Caco-2 (cell line): Measurements from ENCODE around the gene PGLYRP1. TPM values are rescaled to one million over a fixed set of nuclear protein-coding genes. Genes with fewer than 3 reads are reported as not detected.

Experiments
- BruUV-seq: library from RNA; stranded (reverse); fragments of 400-500 nt; replicated peaks from 2 replicates; lab custom pipeline; 2021; lab: Mats Ljungman, UMichigan
- CTCF ChIA-PET: fragments of 300-600 bp; sonication (Branson Sonifier 250); formaldehyde crosslinking; loops from one replicate; lab custom pipeline; 2022; ENCODE audit warnings: antibody characterized with exemption; lab: Charles Lee
- POLR2A ChIA-PET: fragments of 300-600 bp; sonication (Branson Sonifier 250); formaldehyde crosslinking; loops from one replicate; lab custom pipeline; 2022; ENCODE audit warnings: antibody characterized with exemption; lab: Charles Lee
- DNase-seq, 2 experiments: peaks; one replicate each; pipeline versions ENCODE4 v3.0.0 to v3.0.0-alpha.2; 2020 to 2022
- H3K27me3 ChIP-seq: replicated peaks from 2 replicates; pipeline ENCODE4 v1.6.0; 2011; ENCODE audit warnings: low read length; ENCODE audit not compliant: control insufficient read depth, insufficient read depth
- H3K36me3 ChIP-seq: 2 replicates; pipeline ENCODE4 v1.5.1; 2011; ENCODE audit warnings: low read length; ENCODE audit not compliant: control insufficient read depth, insufficient read depth
- H3K4me1 ChIP-seq: fragments of 250-450 bp; sonication (Bioruptor Pico); 2 replicates; pipeline ENCODE4 v1.5.1; 2020; ENCODE audit warnings: mild to moderate bottlenecking
- H3K4me3 ChIP-seq: 2 replicates; pipeline ENCODE4 v1.5.1; 2011; ENCODE audit warnings: low read depth, mild to moderate bottlenecking, control low read depth, low read length
- H3K9me3 ChIP-seq: fragments of 250-450 bp; sonication (Bioruptor Pico); 2 replicates; pipeline ENCODE4 v1.5.1; 2020; ENCODE audit warnings: mild to moderate bottlenecking, moderate library complexity
- H3K27ac Mint-ChIP-seq: one replicate; pipeline ENCODE4 v1.8.0; 2022; ENCODE audit warnings: mixed read lengths; ENCODE audit not compliant: unreplicated experiment
- H3K27me3 Mint-ChIP-seq: one replicate; pipeline ENCODE4 v1.8.0; 2022; ENCODE audit warnings: mixed read lengths; ENCODE audit not compliant: insufficient read depth, unreplicated experiment
- H3K36me3 Mint-ChIP-seq: one replicate; pipeline ENCODE4 v1.8.0; 2022; ENCODE audit warnings: mild to moderate bottlenecking, mixed read lengths; ENCODE audit not compliant: insufficient read depth, unreplicated experiment
- H3K4me1 Mint-ChIP-seq: one replicate; pipeline ENCODE4 v1.8.0; 2022; ENCODE audit warnings: low read depth, mixed read lengths; ENCODE audit not compliant: unreplicated experiment
- H3K4me3 Mint-ChIP-seq: one replicate; pipeline ENCODE4 v1.8.0; 2022; ENCODE audit warnings: mild to moderate bottlenecking, moderate library complexity, mixed read lengths; ENCODE audit not compliant: unreplicated experiment
- H3K9me3 Mint-ChIP-seq: one replicate; pipeline ENCODE4 v1.8.0; 2022; ENCODE audit warnings: mixed read lengths; ENCODE audit not compliant: unreplicated experiment
- CTCF ChIP-seq, 2 experiments: fragments of 200-600 bp in 1 of 2; IDR thresholded peaks; 1 replicate in 1 of 2; 2 replicates in 1 of 2; pipeline versions ENCODE4 v1.5.1 to v1.8.0; 2011 to 2022; ENCODE audit warnings: antibody characterized with exemption in 1 of 2, control low read depth in 1 of 2, inconsistent platforms in 1 of 2, low read depth in 1 of 2, low read length in 1 of 2, mild to moderate bottlenecking in 1 of 2, moderate library complexity in 1 of 2; ENCODE audit not compliant: insufficient read depth in 1 of 2, severe bottlenecking in 1 of 2, unreplicated experiment in 1 of 2
- intact Hi-C: fragments of 100-400 bp; cut with micrococcal nuclease; formaldehyde crosslinking; loops from one replicate; pipeline ENCODE4 v1.10.0; 2022; ENCODE audit not compliant: unreplicated experiment
- total RNA-seq: library from RNA; stranded (reverse); gene quantifications from 2 replicates; pipeline ENCODE4 v1.2.3, GENCODE V29; 2022

Gene PGLYRP1
- total RNA-seq, 1 experiment from 2014 or later = not detected

GRCh38 chr19:46032597-46033025 lies 9.8 kb upstream of the PGLYRP1 start:
- no peaks in the 10 kb centered on the region for H3K27me3 ChIP-seq
- intact Hi-C loops = no loop called here
- Mint-ChIP-seq H3K27ac (no peak overlapping the region), H3K9me3 (peaks cover 9% of the 10 kb centered on the region), H3K4me3 (no peak overlapping the region), H3K4me1 (peaks cover 26% of the 10 kb centered on the region), H3K27me3 (no peaks in the 10 kb centered on the region), H3K36me3 (no peaks in the 10 kb centered on the region)
- peaks cover 14% of the 10 kb centered on the region for H3K9me3 ChIP-seq
- CTCF ChIA-PET = interaction anchor here (1.0 to 3.6 kb wide), 3 partner anchors 10 to 157 kb away, joined by 3 to 17 read pairs (median 3); no protein-coding TSS in a partner anchor
- POLR2A ChIA-PET = no interaction called here
- peak in 1 of 2 experiments; percentile 22 for DNase-seq
- no peak overlapping the region for H3K4me3 ChIP-seq
- H3K36me3 ChIP-seq = no peaks in the 10 kb centered on the region
- H3K4me1 ChIP-seq = peaks cover 32% of the 10 kb centered on the region
- TF ChIP-seq CTCF (IDR thresholded peaks at IDR 0.05; ENCODE audit: insufficient read depth in 1 of 2, low read depth in 1 of 2, low read length in 1 of 2, severe bottlenecking in 1 of 2, unreplicated experiment in 1 of 2) = no peak
- BruUV-seq = no TSS peak

- Mint-ChIP-seq H3K27me3 (no peaks in the 10 kb centered on the region), H3K36me3 (no peaks in the 10 kb centered on the region), H3K27ac (peak overlapping the region; percentile 33), H3K4me1 (peaks cover 26% of the 10 kb centered on the region), H3K9me3 (peaks cover 5% of the 10 kb centered on the region), H3K4me3 (no peak overlapping the region)
- no peak overlapping the region for H3K4me3 ChIP-seq
- H3K36me3 ChIP-seq = no peaks in the 10 kb centered on the region
- CTCF ChIA-PET = interaction anchor here (1.0 to 3.6 kb wide), 3 partner anchors 10 to 158 kb away, joined by 3 to 17 read pairs (median 3); no protein-coding TSS in a partner anchor
- peak in 1 of 2 experiments; percentile 24 for DNase-seq
- intact Hi-C loops = loop anchor here (1.0 kb wide), 1 partner anchor 38 kb away; no protein-coding TSS in a partner anchor
- peaks cover 9% of the 10 kb centered on the region for H3K9me3 ChIP-seq
- POLR2A ChIA-PET = no interaction called here
- no TSS peak for BruUV-seq
- no peak for TF ChIP-seq CTCF (IDR thresholded peaks at IDR 0.05; ENCODE audit: insufficient read depth in 1 of 2, low read depth in 1 of 2, low read length in 1 of 2, severe bottlenecking in 1 of 2, unreplicated experiment in 1 of 2)
- no peaks in the 10 kb centered on the region for H3K27me3 ChIP-seq
- H3K4me1 ChIP-seq = peaks cover 32% of the 10 kb centered on the region
Observed at GRCh38 chr19:46031781-46032596, 9.1 kb upstream of the PGLYRP1 start.

GRCh38 chr19:46030812-46031550 lies 8.1 kb upstream of the PGLYRP1 start:
- no peaks in the 10 kb centered on the region for H3K27me3 ChIP-seq
- Mint-ChIP-seq H3K27me3 (no peaks in the 10 kb centered on the region), H3K36me3 (no peaks in the 10 kb centered on the region), H3K4me3 (peak overlapping the region; percentile 43), H3K9me3 (peaks cover 6% of the 10 kb centered on the region), H3K27ac (peak overlapping the region; percentile 33), H3K4me1 (peaks cover 32% of the 10 kb centered on the region)
- DNase-seq = peak; percentile 71 to 82
- BruUV-seq = no TSS peak
- H3K9me3 ChIP-seq = peaks cover 9% of the 10 kb centered on the region
- intact Hi-C loops = loop anchor here (1.0 kb wide), 1 partner anchor 39 kb away; no protein-coding TSS in a partner anchor
- CTCF ChIA-PET = interaction anchor here (1.2 to 3.6 kb wide), 2 partner anchors 46 to 159 kb away, joined by 3 to 17 read pairs; no protein-coding TSS in a partner anchor
- no peaks in the 10 kb centered on the region for H3K36me3 ChIP-seq
- no peak for TF ChIP-seq CTCF (IDR thresholded peaks at IDR 0.05; ENCODE audit: insufficient read depth in 1 of 2, low read depth in 1 of 2, low read length in 1 of 2, severe bottlenecking in 1 of 2, unreplicated experiment in 1 of 2)
- no peak overlapping the region for H3K4me3 ChIP-seq
- POLR2A ChIA-PET = no interaction called here
- peaks cover 37% of the 10 kb centered on the region for H3K4me1 ChIP-seq
